T1000 (cell line): ENCODE measurements around the gene HGFAC.
"Not testable (repeated sequence)": the region's sequence is repeated elsewhere in the genome, so short reads cannot be mapped to it uniquely, and the experiment has no call there.

Experiments used
- DNase-seq: peaks from one replicate; lab custom pipeline; 2025; ENCODE audit warnings: mixed read lengths; lab: John Stamatoyannopoulos, UW

HGFAC gene

DNA sequence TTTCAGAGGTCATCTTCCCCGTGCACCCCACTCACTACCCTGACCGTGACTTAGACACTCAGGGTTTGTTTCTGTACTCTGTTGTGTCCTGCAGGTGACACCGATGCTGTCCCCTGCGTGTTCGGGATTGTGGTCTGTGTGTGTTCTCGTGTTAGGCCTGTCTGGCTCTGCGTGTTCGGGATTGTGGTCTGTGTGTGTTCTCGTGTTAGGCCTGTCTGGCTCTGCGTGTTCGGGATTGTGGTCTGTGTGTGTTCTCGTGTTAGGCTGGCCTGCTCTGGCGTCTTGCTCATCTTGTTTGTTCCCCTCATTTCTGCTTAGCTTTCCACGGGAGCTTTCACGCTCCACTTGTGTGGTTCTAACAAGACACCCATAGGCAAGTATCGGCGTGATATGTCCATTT lies 30.6 kb upstream of the HGFAC start:
- not testable (repeated sequence) for DNase-seq

DNA sequence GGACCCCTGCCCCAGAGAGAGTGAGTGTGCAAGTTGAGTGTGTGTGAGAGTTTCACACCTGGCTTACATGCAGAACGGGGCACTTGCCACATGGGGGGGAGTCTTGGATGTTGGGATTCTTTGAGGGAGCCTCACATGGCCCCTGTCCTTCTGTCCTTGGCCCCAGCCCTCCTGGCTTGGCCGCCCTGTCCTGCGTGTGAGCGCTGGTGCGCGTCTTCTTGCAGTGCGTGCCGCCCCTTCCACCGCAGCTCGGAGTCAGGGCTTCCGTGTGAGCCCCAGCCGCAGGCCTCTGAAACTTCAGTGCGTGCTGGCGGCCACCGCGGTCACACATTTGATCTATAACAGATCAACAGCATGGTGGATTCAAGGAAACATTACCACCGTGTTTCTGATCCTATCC lies 30.1 kb upstream of the HGFAC start:
- DNase-seq: no peak

DNA sequence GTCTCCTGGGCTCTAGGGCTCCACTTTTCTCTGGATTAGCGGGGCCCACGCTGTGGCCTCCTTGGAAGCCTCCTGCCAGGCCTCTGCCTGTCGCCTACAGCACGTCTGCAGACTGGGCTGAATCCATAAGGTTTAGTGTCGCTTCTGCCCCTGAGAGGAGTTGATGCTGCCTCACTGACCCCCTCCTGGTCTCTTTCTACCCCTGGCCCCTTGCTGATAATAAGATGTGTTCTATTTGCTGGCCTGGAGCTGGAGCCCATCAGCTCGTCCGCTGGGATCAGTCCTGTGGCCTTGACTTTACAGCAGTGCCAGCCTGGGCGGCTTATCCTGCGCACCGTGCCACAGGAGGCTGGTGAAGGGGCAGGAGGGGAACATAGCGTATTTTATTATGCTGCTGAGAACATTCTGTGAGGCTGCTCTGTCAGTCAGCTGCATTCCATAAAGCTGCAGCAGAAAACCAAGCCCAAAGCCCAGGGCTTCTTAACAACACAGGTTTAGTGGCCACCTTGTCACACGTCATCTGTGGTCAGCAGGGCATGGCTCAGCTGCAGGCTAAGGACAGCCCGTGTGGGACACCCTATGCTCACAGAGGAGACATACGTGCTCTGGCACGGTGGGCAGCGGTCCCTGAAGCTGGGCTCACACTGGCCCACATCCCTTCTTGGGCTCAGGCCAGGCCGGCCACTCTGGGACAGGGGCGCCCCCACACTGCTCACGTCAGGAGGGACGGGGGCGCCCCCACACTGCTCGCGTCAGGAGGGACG lies 29.3 kb upstream of the HGFAC start:
- no peak for DNase-seq

DNA sequence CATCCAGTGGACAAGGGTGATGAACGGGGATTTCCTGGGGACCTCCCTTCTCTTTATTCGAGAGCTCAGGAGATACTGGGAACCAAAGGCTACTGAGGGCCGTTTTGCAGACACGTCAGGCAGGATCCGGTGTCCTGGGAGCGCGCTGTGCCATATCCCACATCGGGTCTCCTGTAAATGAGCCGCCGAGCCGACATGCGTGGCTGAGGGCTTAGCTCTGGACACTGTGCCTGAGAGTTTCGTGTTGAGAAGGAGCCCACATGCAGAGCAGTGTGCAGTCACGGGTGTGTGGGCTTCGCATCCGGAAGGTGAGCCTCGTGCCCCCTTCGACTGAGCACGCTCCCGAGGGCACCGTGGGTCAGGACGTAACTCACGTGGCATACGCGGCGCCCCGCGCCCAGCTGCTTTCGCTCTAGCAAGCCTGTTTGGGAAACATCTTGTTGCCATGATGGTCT lies 28.5 kb upstream of the HGFAC start:
- DNase-seq: no peak

DNA sequence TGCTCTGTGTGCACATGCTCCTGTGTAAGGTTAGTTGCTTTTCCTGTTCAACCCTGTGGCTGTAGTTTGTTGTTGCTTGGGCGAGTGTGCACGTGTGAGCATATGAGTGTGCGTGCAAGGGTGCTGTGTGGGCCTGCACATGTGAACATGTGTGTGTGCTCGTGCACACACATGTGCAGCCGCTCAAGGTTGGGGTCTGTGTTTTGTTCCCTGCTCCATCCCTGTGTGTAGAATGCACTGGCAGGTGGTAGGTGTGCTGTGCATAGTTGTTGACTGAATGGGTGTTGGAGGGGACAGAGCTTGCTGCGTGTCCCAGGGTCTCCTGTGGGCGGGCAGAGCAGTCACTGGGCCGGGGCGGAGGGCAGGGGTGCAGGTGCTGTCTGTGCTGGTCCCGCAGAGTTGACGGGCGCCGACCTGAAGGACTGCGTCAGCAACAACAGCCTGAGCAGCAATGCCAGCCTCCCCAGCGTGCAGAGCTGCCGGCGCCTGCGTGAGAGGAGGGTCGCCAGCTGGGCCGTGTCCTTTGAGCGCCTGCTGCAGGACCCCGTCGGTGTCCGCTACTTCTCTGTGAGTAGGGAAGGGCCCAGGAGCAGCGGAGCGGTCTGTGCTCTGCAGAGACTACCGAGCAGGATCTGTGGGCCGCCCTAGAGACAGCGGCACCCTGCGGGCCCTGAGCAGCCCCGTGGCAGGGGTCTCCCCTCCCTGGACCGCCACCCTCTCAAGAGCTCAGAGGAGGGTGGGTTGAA lies 27.9 kb upstream of the HGFAC start:
- DNase-seq: no peak

DNA sequence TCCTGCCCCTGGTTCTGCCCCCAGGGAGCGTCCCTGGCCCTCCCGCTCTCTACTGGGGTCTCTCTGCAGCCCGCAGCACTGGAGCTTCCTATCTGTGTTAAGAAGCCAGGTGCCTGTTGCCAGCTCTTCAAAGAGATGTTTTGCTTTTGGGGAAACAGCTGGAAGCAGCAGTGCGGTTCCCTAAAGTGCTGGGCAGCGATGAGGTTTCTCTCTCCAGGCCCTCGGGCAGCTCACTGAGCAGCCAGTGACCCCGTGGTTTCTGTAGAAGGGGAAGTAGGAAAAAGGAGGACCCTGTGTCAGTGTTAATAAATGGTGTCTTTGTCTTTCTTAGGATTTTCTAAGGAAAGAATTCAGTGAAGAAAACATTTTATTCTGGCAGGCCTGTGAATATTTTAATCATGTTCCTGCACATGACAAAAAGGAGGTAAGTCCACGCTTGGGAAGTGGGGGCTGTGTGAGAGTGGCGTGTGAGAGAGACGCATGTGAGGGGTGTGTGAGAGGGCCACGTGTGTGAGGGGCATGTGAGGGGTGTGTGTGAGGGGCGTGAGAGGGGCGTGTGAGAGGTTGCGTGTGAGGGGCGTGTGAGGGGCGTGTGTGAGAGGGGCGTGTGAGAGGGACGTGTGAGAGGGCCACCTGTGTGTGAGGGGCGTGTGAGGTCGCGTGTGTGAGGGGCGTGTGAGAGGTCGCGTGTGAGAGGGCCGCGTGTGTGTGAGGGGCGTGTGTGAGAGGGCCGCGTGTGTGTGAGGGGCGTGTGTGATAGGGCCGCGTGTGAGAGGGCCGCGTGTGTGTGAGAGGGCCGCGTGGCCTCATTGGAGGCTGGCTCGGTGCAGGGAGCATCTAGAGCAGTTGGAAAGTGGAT lies 27.1 kb upstream of the HGFAC start:
- no peak for DNase-seq

DNA sequence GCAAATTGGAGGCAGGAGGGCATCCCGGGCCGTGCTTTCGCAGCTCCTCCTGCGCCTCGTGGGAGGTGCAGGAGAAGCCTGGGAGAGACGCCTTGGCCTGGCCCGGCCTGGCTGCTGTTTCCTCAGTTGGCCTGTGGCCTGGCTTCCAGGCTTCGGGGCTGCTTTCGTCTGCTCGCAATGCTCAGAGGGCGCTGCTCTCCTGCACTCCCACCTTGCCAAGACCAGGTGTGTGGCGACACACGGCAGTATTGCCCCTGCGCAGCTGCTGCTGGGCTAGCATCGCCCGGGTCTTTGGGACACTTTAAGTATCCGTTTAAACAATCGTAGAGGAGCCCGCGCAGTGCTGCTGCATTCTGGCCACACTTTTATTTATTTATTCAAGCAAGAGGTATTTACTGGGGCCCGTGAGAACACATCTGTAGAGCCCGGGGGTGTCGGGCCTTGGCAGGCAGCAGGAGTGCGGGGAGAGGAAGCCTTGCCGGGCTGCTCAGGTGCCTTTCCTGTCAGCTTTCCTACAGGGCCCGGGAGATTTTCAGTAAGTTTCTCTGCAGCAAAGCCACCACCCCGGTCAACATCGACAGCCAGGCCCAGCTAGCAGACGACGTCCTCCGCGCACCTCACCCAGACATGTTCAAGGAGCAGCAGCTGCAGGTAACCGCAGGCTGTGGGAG lies 26.2 kb upstream of the HGFAC start:
- no peak for DNase-seq

DNA sequence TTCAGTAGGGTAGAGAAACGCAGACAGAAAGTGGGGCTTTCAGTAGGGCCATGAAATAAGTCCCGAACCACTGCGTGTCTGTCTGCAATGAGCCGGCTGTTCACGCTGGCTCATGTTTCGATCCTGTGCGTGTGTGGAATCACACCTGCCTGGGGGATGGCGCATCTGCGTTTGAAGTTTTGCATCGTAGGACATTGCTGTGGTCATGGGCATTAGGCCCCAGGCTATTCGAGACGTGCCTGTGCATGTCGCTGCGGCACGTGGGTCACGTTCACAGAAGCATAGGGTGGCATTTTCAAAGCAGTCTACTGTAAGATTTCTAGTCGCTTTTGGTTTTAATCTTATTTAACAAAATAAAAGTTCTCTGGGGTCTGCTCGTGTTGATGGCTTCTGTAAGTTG lies 25.5 kb upstream of the HGFAC start:
- no peak for DNase-seq

DNA sequence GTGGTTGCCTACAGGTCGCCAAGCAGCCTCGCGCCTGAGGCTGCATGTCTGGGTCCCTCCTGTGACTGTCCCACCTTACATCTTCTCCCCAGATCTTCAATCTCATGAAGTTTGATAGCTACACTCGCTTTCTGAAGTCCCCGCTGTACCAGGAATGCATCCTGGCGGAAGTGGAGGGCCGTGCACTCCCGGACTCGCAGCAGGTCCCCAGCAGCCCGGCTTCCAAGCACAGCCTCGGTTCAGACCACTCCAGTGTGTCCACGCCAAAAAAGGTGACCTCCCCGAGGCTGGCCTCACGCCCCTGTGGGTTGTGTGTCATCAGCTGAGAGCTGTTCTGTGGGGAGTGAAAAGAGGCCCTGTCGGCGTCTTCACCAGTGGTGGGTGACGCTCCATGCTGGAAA lies 24.9 kb upstream of the HGFAC start:
- DNase-seq: no peak

DNA sequence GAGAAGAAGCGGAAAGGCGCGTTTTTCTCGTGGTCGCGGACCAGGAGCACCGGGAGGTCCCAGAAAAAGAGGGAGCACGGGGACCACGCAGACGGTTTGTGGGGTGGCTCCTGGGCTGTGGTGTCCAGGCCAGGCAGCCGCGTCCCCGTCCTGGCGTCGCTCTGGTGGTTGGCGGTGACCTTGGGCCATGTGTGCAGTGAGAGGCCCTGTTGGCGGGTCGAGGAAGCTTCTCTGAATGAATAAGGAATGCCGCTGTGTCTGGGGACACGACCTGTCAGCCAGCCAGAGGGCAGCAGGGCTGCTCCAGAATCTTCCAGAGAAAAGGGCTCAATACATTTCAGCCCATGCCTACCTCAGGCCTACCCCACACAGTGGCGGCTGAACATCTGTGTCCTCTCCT lies 24.3 kb upstream of the HGFAC start:
- DNase-seq: no peak

DNA sequence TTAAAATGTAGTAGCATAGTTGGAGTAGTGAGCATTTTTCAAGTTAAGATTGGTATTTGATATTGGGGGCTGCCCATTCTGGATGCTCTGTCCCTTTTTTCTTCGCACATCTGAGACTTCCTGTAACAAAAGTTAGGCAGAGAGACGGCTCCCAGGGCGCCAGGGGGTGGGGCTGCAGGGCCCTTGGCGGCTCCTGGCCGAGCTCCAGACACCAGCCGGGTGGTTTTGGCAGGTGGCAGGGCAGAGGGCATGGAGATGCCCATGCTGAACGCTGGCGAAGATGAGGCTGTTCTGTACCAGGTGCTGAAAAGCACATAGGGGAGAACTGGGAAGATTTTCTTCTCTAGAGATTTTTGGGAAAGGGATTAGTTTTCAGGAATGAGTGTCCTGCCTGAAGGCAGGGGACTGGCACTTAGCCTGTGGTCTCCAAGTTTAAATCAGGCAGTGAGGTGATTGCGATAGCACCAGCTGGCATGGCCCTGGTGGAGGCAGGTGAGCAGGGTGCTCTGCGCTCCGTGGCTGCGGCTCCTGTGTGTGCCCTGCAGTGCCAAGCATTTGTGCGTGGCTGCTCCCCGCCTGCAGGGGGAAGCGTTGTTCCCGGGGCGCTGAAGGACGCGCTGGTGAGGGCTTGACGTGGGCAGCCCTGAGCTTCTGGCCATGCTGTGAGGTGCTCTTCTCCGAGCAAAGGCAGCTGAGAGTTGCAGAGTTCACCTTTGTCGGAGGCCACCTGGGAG lies 23.6 kb upstream of the HGFAC start:
- DNase-seq: no peak

DNA sequence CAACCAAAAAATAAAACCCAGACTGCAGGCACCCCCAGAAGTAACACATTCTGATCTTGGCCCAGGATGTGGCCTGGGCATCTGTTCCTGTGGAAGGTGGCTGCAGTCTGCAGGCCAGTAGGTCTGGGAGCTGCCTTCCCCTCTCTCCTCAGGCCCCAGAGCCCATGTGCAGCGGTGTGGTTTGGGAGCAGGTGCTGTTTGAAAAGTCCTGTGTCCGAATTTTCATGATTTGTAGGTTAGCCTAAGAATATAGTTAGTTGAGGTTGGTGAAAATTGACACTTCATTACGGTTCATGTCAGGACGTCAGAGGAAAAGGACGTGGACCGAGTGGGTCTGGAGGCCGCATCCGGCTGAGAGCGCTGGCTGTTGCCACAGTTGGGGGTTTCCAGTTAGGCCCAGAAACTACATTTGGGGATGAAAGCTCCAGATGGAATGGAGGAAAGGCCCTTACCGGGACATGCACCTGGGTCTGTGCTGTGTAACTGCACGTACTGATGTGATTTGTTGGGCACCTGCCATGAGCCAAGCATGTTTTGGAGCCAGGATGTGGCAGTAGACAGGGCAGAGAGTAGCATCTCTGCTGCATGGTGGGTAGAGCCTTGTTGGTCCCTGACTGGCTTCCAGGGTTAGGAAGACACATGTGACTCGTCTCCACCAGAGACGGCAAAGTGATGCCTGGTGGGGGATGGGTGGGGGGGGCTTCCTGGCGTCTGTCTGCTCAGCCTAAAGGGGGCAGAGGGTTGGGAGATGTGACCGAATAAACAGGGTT lies 21.7 kb upstream of the HGFAC start:
- DNase-seq: no peak

DNA sequence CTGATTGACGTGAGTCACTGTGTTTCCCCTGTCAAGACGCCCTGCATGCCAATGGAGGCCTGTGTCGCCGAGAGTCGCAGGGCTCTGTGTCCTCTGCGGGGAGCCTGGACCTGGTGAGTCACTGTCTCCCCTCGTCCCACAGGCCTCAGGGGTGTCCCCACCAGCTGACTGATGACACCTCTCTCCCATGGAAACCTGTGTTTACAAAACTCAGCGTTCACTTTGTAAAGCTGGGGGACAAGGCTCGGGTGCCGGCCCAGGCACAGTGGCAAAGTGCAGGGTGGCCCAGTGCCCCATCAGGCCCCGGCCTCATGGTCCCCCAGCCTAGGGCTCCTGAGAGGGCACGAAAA lies 21.2 kb upstream of the HGFAC start:
- DNase-seq: no peak

DNA sequence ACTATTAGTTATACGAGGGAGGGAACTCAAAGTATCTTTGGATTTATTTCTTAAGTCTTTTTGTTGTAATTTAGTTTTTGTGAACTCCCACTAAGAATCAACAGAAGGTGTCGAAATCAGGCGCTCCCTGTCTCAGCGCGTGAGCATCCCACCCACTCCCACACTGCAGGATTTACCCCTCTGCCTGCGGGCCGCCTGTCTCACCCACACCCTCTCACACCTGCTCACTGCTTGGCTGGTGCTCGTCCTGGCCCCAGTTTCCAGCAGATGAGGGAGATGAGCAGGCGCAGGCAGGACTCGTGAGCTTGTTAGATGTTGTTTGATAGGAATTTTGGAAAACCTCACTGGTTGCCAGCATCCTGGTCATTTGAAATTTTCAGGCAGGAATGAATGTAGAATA lies 20.8 kb upstream of the HGFAC start:
- DNase-seq: no peak

DNA sequence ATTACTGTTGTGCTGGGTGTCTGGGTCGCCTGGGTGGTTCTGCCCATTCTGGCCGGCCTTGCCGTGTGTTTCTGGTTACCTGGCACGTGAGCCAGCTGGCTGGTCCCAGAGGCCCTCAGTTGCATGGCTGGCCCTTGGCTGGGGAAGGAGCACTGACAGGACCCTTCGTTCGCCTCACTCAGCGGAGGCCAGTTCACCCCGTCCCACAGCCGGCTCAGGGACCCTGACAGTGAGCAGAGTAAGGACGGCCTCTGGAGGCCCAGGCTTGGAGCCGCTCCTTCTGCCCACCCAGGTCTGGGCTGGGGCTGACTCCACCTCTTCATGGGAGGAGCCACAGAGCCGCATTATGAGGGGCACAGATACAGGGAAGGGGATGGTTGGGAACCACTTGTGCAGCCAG lies 20.3 kb upstream of the HGFAC start:
- DNase-seq: no peak

DNA sequence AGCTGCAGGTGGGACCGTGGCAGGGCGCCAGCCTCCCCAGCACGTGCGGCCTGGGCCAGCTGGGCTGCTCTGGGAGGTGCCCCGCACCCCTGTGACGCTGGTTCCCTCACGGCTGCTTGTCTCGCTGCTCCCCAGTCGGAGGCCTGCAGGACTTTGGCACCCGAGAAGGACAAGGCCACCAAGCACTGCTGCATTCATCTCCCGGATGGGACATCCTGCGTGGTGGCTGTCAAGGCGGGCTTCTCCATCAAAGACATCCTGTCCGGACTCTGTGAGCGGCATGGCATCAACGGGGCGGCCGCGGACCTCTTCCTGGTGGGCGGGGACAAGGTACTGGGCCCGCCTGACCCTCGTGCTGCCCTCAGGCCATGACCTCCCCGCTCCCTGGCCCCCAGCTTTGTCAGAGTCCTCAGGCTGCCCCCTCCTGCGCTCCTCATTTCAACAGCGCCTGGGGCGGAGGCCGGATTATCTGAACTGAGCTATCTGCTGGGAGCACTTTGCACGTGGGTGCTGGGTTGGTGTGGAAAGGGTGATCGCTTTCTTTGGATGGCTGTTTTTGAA lies 19.4 kb upstream of the HGFAC start:
- no peak for DNase-seq

DNA sequence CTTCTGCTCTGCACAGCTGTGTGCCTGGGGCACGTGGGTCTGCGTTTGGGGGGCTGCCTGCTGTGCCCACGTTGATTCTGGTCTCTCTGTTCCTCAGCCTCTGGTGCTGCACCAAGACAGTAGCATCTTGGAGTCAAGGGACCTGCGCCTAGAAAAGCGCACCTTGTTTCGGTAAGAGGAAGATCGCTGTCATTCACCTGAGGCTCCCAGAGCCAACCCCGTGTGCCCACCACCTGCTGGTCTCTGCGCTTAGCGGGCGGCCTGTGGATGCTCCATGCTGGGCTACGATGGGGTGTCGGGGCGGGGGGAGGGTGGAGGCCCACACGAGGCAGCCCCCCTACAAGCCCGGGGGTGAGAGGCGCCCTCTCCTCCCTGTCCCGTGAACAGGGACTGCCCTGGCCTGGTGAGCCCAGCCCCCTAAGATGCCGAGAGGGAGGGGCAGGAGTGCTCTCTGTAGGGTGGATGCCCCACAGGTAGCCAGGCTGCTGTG lies 18.9 kb upstream of the HGFAC start:
- DNase-seq: no peak

DNA sequence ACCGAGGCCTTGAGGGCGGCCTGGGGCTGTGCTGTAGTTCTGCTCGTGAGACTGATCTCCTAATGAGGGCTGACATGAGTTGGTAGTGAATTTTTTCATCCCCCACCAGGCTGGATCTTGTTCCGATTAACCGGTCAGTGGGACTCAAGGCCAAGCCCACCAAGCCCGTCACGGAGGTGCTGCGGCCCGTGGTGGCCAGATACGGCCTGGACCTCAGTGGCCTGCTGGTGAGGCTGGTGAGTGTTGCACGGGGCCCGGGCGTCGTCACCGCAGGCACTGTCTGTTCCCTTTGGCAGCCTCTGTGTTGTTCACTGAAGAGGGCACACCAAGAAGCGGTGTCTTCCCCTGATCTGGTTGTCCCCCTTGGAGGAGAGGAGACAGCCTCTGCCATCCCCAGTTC lies 18.4 kb upstream of the HGFAC start:
- DNase-seq: no peak

DNA sequence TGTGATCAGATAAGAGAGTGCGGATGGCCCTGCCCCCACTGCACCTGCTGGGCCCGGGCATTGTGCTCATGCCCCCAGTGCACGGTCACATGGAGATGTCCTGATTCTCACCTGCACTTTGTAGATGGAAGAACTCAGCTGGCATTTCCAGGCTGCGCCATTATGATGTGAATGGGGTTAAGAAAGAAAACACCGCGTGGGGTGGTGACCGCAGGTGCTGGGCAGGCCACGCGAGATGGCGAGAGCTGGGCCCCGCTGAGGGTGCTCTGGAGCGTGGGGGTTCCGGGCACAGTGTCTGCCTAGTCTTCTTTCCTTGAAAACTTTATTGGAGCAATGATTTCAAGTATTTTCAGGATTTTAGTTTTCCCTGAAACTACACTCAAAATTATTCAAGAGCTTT lies 17.8 kb upstream of the HGFAC start:
- no peak for DNase-seq

DNA sequence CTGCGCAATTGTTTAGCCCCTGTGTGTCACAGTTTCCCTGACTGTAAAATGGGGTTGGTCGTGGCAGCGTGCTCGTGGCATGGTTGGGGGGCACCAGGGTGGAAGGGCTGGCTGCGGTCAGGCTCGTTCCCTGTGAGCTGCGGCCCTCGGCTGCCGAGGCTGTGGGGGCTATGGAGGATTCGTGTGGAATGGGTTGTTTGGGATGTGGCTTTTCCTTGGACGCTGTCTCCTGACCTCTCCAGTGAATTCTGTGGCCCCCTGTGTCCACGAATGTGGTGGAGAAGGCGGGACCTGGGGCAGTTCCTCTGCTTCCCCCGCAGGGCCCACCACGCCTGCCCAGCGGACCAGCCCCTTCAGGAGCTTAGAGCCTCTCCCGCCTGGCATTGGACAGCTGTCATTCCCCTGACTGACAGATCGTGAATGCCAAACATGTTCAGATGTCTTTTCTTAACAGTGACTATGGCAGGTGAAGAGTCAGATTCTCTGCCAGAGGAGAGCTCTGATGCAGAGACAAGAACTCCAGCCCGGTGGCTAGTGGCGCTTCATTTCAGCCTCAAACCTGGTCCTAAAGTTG lies 17.2 kb upstream of the HGFAC start:
- DNase-seq: no peak
